Measurements from ENCODE around the gene CRYZL1.

Gene CRYZL1

DNA sequence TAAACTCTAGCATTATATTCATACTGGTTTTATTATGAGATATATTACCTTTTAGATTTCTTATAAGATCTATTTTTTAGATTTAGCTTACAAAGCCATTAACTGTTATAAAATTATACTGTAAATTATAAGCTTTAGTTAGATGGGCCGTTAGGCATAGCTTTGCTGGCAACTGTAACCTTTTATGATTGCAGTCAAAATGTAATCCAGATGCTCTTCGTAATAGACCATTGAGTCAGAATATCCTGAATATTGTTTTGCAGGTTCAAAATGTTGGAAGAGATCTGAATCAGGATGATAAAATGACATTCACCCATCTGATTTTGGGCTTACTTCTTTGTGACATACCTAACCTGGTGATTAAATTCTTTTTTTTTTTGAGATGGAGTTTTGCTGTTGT lies 21.7 kb upstream of the CRYZL1 start:
- TF ChIP-seq CTCF (IDR thresholded peaks at IDR 0.05; ENCODE audit: low read depth, low read length, missing control alignments) = no peak
- no peak overlapping the region for H3K4me3 ChIP-seq (ENCODE audit: low read depth, low read length)

DNA sequence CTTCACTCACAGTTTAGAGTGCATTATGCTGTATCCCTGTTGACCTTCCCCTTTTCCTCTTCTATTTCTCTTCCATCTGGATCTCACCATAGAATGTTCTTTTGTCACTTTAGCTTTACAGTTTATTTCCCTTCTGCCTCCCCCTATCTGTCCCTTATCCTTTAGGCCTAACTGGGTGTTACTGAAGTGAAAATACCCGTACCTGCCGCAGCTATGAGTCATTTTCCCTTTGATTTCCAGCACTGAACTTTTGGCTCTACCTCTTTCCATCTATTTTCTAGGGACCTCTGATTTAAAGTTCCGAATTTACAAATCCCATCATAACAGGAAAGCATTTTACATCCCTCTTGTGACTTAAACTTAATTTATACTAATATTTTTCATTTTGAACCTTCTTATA lies 20.5 kb upstream of the CRYZL1 start:
- TF ChIP-seq CTCF (IDR thresholded peaks at IDR 0.05; ENCODE audit: low read depth, low read length, missing control alignments) = no peak
- no peak for DNase-seq (ENCODE audit: low read depth)
- H3K4me3 ChIP-seq (ENCODE audit: low read depth, low read length) = no peak overlapping the region

More for the DNA sequence above, 21.7 kb upstream of the CRYZL1 start:
- no peak for DNase-seq (ENCODE audit: low read depth)

GRCh38 chr21:33661146-33661545 lies 19.6 kb upstream of the CRYZL1 start:
- TF ChIP-seq CTCF (IDR thresholded peaks at IDR 0.05; ENCODE audit: low read depth, low read length, missing control alignments) = no peak
- DNase-seq (ENCODE audit: low read depth) = no peak
- no peak overlapping the region for H3K4me3 ChIP-seq (ENCODE audit: low read depth, low read length)

DNA sequence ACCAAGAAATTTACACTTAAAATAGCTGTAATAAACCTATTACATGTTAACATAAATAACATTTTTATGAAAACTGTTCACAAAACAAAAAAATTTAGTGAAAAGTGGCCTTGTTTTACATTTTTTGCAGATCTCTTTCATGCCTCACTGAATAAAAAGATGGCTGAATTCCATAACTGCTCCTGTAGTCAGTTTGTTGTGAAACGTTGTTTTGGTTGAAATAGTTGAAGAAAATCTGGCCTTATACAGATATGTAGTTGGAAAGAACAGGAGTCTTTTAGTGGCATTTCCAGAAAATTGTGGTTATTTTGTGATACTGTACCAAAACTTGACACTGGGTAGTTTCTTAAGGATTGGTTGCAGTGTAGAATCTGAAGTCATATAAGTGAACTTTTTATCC lies 18.9 kb upstream of the CRYZL1 start:
- no peak for TF ChIP-seq CTCF (IDR thresholded peaks at IDR 0.05; ENCODE audit: low read depth, low read length, missing control alignments)
- DNase-seq (ENCODE audit: low read depth) = no peak
- H3K4me3 ChIP-seq (ENCODE audit: low read depth, low read length) = no peak overlapping the region

- DNase-seq (ENCODE audit: low read depth) = no peak
- TF ChIP-seq CTCF (IDR thresholded peaks at IDR 0.05; ENCODE audit: low read depth, low read length, missing control alignments) = no peak
- no peak overlapping the region for H3K4me3 ChIP-seq (ENCODE audit: low read depth, low read length)
These were observed 18.0 kb upstream of the CRYZL1 start for GRCh38 chr21:33659568-33659949.

GRCh38 chr21:33658919-33659567 lies 17.5 kb upstream of the CRYZL1 start:
- no peak for DNase-seq (ENCODE audit: low read depth)
- no peak overlapping the region for H3K4me3 ChIP-seq (ENCODE audit: low read depth, low read length)
- no peak for TF ChIP-seq CTCF (IDR thresholded peaks at IDR 0.05; ENCODE audit: low read depth, low read length, missing control alignments)

GRCh38 chr21:33657124-33657820 lies 15.7 kb upstream of the CRYZL1 start:
- H3K4me3 ChIP-seq (ENCODE audit: low read depth, low read length) = no peak overlapping the region
- no peak for DNase-seq (ENCODE audit: low read depth)
- TF ChIP-seq CTCF (IDR thresholded peaks at IDR 0.05; ENCODE audit: low read depth, low read length, missing control alignments) = no peak

Measured in GM12864 (cell line).